Osteocyte (in vitro differentiated cells): ENCODE data around the gene PITPNM1. TPM values are rescaled to one million over a fixed set of nuclear protein-coding genes. Genes with fewer than 3 reads are reported as not detected.

ENCODE experiments used
- DNase-seq: peaks from one replicate; pipeline ENCODE4 v3.0.0; 2021; ENCODE audit warnings: mixed read lengths; ENCODE audit not compliant: unreplicated experiment; ENCODE audit errors: extremely low spot score
- H3K27ac Mint-ChIP-seq: one replicate; pipeline ENCODE4 v1.8.0; 2021; ENCODE audit warnings: mild to moderate bottlenecking, mixed read lengths; ENCODE audit not compliant: unreplicated experiment
- H3K27me3 Mint-ChIP-seq: one replicate; pipeline ENCODE4 v1.8.0; 2021; ENCODE audit warnings: mixed read lengths; ENCODE audit not compliant: unreplicated experiment
- H3K36me3 Mint-ChIP-seq: one replicate; pipeline ENCODE4 v1.8.0; 2021; ENCODE audit warnings: mixed read lengths; ENCODE audit not compliant: unreplicated experiment
- H3K4me1 Mint-ChIP-seq: one replicate; pipeline ENCODE4 v1.8.0; 2021; ENCODE audit warnings: mixed read lengths; ENCODE audit not compliant: unreplicated experiment
- H3K4me3 Mint-ChIP-seq: one replicate; pipeline ENCODE4 v1.8.0; 2021; ENCODE audit warnings: mild to moderate bottlenecking, moderate library complexity, mixed read lengths; ENCODE audit not compliant: unreplicated experiment
- H3K9me3 Mint-ChIP-seq: one replicate; pipeline ENCODE4 v1.8.0; 2021; ENCODE audit warnings: mixed read lengths; ENCODE audit not compliant: unreplicated experiment
- total RNA-seq: library from RNA; stranded (reverse); gene quantifications from 2 replicates; pipeline ENCODE4 v1.2.1, GENCODE V29; 2021
- TF ChIP-seq, protein P1 (sequence below): fragments of 200-600 bp; sonication (generic); IDR thresholded peaks from 2 replicates; pipeline ENCODE4 v1.5.0; 2021; ENCODE audit warnings: antibody characterized with exemption, mild to moderate bottlenecking, moderate library complexity

PITPNM1 gene
- total RNA-seq, 1 donor from 2014 or later, result 46.9 TPM

DNA sequence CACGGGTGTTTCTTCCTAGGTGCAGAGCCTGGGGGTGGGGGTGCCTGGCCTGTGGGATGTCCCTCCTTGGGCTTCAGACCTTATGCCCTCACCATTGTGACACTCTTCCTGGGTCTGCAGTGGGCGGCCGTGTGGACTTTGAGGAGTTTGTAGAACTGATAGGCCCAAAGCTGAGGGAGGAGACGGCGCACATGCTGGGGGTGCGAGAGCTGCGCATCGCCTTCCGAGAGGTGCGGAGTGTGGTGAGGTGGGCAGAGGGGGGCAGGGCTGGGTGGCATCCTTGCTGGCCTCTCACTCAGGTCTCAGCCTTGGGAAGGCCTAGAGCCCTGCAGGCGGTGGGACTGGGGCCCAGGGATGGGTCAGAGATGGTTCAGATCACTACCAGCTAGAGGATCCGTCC is 47.7 kb downstream of the PITPNM1 start:
- TF ChIP-seq, protein P1, sequence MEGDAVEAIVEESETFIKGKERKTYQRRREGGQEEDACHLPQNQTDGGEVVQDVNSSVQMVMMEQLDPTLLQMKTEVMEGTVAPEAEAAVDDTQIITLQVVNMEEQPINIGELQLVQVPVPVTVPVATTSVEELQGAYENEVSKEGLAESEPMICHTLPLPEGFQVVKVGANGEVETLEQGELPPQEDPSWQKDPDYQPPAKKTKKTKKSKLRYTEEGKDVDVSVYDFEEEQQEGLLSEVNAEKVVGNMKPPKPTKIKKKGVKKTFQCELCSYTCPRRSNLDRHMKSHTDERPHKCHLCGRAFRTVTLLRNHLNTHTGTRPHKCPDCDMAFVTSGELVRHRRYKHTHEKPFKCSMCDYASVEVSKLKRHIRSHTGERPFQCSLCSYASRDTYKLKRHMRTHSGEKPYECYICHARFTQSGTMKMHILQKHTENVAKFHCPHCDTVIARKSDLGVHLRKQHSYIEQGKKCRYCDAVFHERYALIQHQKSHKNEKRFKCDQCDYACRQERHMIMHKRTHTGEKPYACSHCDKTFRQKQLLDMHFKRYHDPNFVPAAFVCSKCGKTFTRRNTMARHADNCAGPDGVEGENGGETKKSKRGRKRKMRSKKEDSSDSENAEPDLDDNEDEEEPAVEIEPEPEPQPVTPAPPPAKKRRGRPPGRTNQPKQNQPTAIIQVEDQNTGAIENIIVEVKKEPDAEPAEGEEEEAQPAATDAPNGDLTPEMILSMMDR, result no peak
- DNase-seq, result no peak
- Mint-ChIP-seq H3K4me1 (no peaks in the 10 kb centered on the region), H3K9me3 (no peaks in the 10 kb centered on the region), H3K4me3 (no peak overlapping the region), H3K27ac (no peak overlapping the region), H3K36me3 (no peaks in the 10 kb centered on the region), H3K27me3 (peaks cover 2% of the 10 kb centered on the region)

DNA sequence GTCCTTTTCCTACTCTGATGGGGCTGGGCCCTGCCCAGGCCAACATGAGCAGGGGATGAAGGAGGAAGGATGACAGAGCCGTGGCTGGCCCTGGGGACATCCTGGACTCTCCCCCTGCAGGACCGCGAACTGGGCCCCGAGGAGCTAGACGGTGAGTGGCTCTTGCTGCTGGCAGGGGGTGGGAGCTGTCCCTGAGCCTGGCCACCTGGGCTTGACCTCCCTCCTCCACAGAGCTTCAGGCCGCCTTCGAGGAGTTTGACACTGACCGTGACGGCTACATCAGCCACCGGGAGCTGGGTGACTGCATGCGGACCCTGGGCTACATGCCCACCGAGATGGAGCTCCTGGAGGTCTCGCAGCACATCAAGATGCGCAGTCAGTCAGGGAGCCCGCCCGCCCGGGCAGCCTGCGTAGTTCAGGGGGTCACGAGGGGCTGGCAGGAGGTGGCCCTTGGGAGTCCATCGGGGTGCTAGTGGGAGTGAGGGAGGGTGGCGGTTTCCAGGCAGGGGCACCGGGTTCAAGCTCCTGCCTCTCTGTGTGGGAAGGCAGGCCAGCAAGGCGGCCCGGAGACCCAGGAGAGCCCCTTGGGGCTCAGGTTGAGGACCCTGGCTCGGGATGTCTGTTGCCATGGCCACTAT is 49.0 kb downstream of the PITPNM1 start:
- H3K4me3 Mint-ChIP-seq, result no peak overlapping the region
- no peak for DNase-seq
- TF ChIP-seq, protein P1, result no peak
- peaks cover 2% of the 10 kb centered on the region for H3K27me3 Mint-ChIP-seq
- no peaks in the 10 kb centered on the region for H3K9me3 Mint-ChIP-seq
- H3K27ac Mint-ChIP-seq, result no peak overlapping the region
- H3K4me1 Mint-ChIP-seq, result no peaks in the 10 kb centered on the region
- H3K36me3 Mint-ChIP-seq, result no peaks in the 10 kb centered on the region

DNA sequence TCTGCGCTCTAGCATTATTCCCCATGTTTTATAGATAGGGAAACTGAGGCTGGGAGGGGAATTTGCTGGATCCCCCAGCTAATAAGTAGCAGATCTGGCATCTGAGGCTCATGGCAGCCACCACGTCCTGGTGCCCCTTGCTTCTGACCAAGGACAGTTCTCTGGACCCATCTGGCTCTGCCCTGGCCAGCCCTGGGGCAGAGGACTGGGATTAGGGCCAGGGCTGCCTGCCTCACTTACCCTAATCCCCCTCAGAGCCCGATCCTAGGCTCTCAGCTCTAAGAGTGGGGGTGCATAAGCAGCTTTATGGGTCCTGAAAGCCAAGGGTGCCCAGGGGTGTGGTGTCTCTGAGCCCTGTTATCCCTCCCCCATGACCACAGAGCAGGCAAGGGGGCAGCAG is 50.1 kb downstream of the PITPNM1 start, which contains the start of gene CABP4:
CABP4 (plus strand) TSS at position 301 of the 400 bp plus-strand sequence; CDS start at position 371, 70 bp downstream.
- no peak within 1 kb of the TSS for H3K4me3 Mint-ChIP-seq
- no peak for DNase-seq

DNA sequence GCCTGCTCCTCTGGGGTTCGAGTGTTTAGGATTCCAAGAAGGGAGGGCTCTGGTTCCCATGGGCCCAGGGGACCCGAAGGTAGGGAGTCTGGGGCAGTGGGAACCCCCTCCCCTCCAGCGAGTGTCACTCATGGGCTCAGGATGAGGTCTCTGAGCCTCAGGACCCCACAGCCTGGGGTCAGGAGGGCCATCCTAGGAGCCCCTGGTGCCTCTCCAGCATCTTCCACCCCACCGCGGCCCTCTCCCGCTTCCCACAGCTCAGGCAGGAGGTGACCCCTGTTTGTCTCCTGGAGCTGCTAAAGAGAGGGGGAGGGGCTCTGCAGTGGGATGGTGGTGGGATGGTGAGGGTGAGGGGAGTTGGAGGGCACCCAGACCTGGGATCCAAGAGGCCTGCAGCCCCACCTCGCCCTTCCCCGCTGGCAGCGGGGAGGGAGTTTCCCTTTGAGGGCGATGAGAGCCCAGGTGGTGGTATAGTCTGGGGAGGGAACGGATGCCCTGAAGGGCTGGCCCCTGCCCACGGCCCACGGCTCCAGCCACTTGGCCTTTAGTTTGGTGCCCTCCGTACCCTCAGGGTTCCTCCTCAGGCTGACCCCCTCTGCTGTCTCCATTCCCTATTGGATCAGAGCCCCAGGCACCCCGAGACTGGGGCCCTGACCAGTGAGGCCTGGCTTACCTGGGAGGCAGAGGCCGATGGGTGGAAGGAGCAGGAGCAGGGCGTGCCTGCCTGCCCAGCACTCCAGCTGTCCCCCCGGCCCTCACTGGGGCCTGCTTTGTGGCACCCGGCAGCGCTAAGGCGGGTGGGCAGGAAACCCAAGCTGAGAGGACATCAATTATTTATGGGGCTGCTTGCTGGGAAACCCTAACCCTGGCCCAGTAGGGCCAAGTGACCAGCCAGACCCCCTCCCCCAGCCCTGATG is 51.1 kb downstream of the PITPNM1 start:
- no peaks in the 10 kb centered on the region for H3K9me3 Mint-ChIP-seq
- no peak for DNase-seq
- no peak overlapping the region for H3K27ac Mint-ChIP-seq
- TF ChIP-seq, protein P1, result no peak
- H3K4me1 Mint-ChIP-seq, result no peaks in the 10 kb centered on the region
- H3K36me3 Mint-ChIP-seq, result no peaks in the 10 kb centered on the region
- H3K27me3 Mint-ChIP-seq, result peaks cover 2% of the 10 kb centered on the region
- no peak overlapping the region for H3K4me3 Mint-ChIP-seq

More for the DNA sequence above, 50.1 kb downstream of the PITPNM1 start, which contains the start of gene CABP4:
- TF ChIP-seq, protein P1, result no peak
- Mint-ChIP-seq H3K4me1 (no peaks in the 10 kb centered on the region), H3K27me3 (peaks cover 2% of the 10 kb centered on the region), H3K36me3 (no peaks in the 10 kb centered on the region), H3K27ac (no peak within 1 kb of the TSS), H3K9me3 (no peaks in the 10 kb centered on the region)
